PC-9 (cell line): Measurements from ENCODE around the gene XXYLT1. TPM values are rescaled to one million over a fixed set of nuclear protein-coding genes. Genes with fewer than 3 reads are reported as not detected.

ENCODE experiments used
- BruUV-seq: library from RNA; stranded (reverse); fragments of 400-500 nt; replicated peaks from 2 replicates; lab custom pipeline; 2021; lab: Mats Ljungman, UMichigan
- CTCF ChIA-PET: fragments of 300-600 bp; sonication (Branson Sonifier 250); formaldehyde crosslinking; loops from one replicate; lab custom pipeline; 2022; ENCODE audit warnings: antibody characterized with exemption; lab: Charles Lee
- POLR2A ChIA-PET: fragments of 300-600 bp; sonication (Branson Sonifier 250); formaldehyde crosslinking; loops from one replicate; lab custom pipeline; 2022; ENCODE audit warnings: antibody characterized with exemption; ENCODE audit not compliant: unreplicated experiment; lab: Charles Lee
- DNase-seq, 2 experiments: peaks; one replicate each; pipeline versions ENCODE4 v3.0.0 to v3.0.0-alpha.2; 2015 to 2022; ENCODE audit warnings: mixed read lengths in 1 of 2
- H2AFZ ChIP-seq: fragments of 200-600 bp; sonication (generic); 2 replicates; pipeline ENCODE4 v1.8.1; 2017; ENCODE audit warnings: antibody characterized with exemption
- H3F3A ChIP-seq: fragments of 200-600 bp; sonication (generic); 2 replicates; pipeline ENCODE4 v1.8.1; 2017; ENCODE audit warnings: antibody characterized with exemption, mild to moderate bottlenecking, low read depth; ENCODE audit not compliant: insufficient read depth
- H3K27ac ChIP-seq: fragments of 200-600 bp; sonication (generic); 2 replicates; pipeline ENCODE4 v1.6.1; 2016; ENCODE audit warnings: mixed run types
- H3K27me3 ChIP-seq: fragments of 200-600 bp; sonication (generic); 2 replicates; pipeline ENCODE4 v1.6.1; 2016; ENCODE audit warnings: low read depth, mixed run types; ENCODE audit not compliant: insufficient read depth
- H3K36me3 ChIP-seq: fragments of 200-600 bp; sonication (generic); 2 replicates; pipeline ENCODE4 v1.6.1; 2016; ENCODE audit warnings: low read depth, mixed run types
- H3K4me1 ChIP-seq: fragments of 200-600 bp; sonication (generic); replicated peaks from 2 replicates; pipeline ENCODE4 v1.6.1; 2016; ENCODE audit warnings: mixed run types; ENCODE audit not compliant: insufficient read depth
- H3K4me2 ChIP-seq: fragments of 200-600 bp; sonication (generic); 2 replicates; pipeline ENCODE4 v1.6.1; 2017; ENCODE audit warnings: mixed run types
- H3K4me3 ChIP-seq: fragments of 200-600 bp; sonication (generic); 2 replicates; pipeline ENCODE4 v1.6.1; 2016; ENCODE audit warnings: mixed run types
- H3K79me2 ChIP-seq: fragments of 200-600 bp; sonication (generic); 2 replicates; pipeline ENCODE4 v1.6.1; 2017; ENCODE audit warnings: low read depth, mixed run types
- H3K9me2 ChIP-seq: fragments of 200-600 bp; sonication (generic); 2 replicates; pipeline ENCODE4 v1.8.1; 2017; ENCODE audit warnings: mild to moderate bottlenecking; ENCODE audit not compliant: insufficient read depth
- H3K9me3 ChIP-seq: fragments of 200-600 bp; sonication (generic); 2 replicates; pipeline ENCODE4 v1.8.1; 2016; ENCODE audit warnings: low read depth; ENCODE audit not compliant: insufficient read depth
- H4K20me1 ChIP-seq: fragments of 200-600 bp; sonication (generic); 2 replicates; pipeline ENCODE4 v1.8.1; 2017; ENCODE audit not compliant: insufficient read depth
- EZH2 ChIP-seq: fragments of 200-600 bp; sonication (generic); IDR thresholded peaks from 2 replicates; pipeline ENCODE4 v1.8.0; 2017; ENCODE audit warnings: antibody characterized with exemption, low read depth
- intact Hi-C: fragments of 100-400 bp; cut with micrococcal nuclease; formaldehyde crosslinking; loops from one replicate; pipeline ENCODE4 v1.10.0; 2022; ENCODE audit not compliant: unreplicated experiment
- total RNA-seq: library from RNA; stranded (reverse); gene quantifications from 2 replicates; pipeline ENCODE4 v1.2.3, GENCODE V29; 2021
- TF ChIP-seq, protein P1 (sequence below): fragments of 200-600 bp; sonication (generic); conservative IDR thresholded peaks from 2 replicates; pipeline ENCODE4 v1.6.1; 2017; ENCODE audit warnings: mixed run types, antibody characterized with exemption, mild to moderate bottlenecking, moderate library complexity

The XXYLT1 gene
- total RNA-seq, 1 experiment from 2014 or later = 13.3 TPM

GRCh38 chr3:195101927-195102608 lies 168.9 kb downstream of the XXYLT1 start:
- BruUV-seq = no TSS peak
- Histone ChIP-seq H3K79me2 (no peaks in the 10 kb centered on the region), H3F3A (peaks cover 12% of the 10 kb centered on the region), H2AFZ (no peak overlapping the region), H3K9me3 (no peaks in the 10 kb centered on the region), H3K27ac (peak overlapping the region; percentile 52), H3K4me3 (no peak overlapping the region), H3K9me2 (no peaks in the 10 kb centered on the region), H3K4me1 (peaks cover 47% of the 10 kb centered on the region), H3K36me3 (no peaks in the 10 kb centered on the region), H3K4me2 (peak overlapping the region; percentile 32), H3K27me3 (no peaks in the 10 kb centered on the region), H4K20me1 (no peaks in the 10 kb centered on the region)
- TF ChIP-seq, protein P1, sequence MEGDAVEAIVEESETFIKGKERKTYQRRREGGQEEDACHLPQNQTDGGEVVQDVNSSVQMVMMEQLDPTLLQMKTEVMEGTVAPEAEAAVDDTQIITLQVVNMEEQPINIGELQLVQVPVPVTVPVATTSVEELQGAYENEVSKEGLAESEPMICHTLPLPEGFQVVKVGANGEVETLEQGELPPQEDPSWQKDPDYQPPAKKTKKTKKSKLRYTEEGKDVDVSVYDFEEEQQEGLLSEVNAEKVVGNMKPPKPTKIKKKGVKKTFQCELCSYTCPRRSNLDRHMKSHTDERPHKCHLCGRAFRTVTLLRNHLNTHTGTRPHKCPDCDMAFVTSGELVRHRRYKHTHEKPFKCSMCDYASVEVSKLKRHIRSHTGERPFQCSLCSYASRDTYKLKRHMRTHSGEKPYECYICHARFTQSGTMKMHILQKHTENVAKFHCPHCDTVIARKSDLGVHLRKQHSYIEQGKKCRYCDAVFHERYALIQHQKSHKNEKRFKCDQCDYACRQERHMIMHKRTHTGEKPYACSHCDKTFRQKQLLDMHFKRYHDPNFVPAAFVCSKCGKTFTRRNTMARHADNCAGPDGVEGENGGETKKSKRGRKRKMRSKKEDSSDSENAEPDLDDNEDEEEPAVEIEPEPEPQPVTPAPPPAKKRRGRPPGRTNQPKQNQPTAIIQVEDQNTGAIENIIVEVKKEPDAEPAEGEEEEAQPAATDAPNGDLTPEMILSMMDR = no peak
- ChIA-PET POLR2A (no interaction called here), CTCF (interaction anchor here (0.6 kb wide), 1 partner anchor 339 kb away, joined by 6 read pairs; no protein-coding TSS in a partner anchor)
- DNase-seq = no peak
- intact Hi-C loops = loop anchor here (1.0 to 10.0 kb wide), 6 partner anchors 69 to 327 kb away; no protein-coding TSS in a partner anchor

DNA sequence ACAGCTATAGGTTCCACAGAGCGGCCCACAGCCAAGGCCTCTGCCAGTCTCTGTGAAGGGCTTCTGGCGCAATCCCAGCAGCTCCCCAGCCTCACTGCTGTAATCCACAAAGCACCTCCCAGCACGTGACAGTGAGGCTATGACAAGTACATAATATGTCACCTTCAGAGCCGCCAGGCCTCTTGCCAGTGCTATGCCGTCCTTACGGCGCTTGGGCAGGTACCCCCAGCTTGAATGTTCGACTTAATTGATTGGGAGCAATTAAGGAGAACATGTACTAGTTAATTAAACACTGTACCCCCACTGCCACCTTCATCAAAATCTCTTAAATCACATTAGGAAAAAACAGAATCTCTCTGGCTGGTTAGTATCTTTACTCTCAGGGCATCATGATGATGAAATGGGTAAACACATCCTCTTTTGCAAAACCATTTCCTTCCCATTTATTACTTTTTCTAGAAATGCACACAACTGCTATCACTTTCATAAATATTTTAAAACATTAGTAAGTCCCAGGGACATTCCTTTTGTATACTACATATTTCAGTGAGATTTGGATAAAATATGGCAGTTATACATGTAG lies 169.9 kb downstream of the XXYLT1 start:
- POLR2A ChIA-PET = interaction anchor here (0.6 kb wide), 1 partner anchor 14 kb away, joined by 4 read pairs; no protein-coding TSS in a partner anchor
- no peak for DNase-seq
- Histone ChIP-seq H3K27me3 (no peaks in the 10 kb centered on the region), H3K27ac (no peak overlapping the region), H3K79me2 (no peaks in the 10 kb centered on the region), H3F3A (peaks cover 12% of the 10 kb centered on the region), H2AFZ (no peak overlapping the region), H3K9me3 (no peaks in the 10 kb centered on the region), H3K4me1 (peaks cover 47% of the 10 kb centered on the region), H3K4me2 (no peak overlapping the region), H3K9me2 (no peaks in the 10 kb centered on the region), H4K20me1 (no peaks in the 10 kb centered on the region), H3K36me3 (no peaks in the 10 kb centered on the region), H3K4me3 (no peak overlapping the region)
- no TSS peak for BruUV-seq
- intact Hi-C loops = loop anchor here (5.0 to 10.0 kb wide), 3 partner anchors 114 to 326 kb away; no protein-coding TSS in a partner anchor
- TF ChIP-seq, protein P1 = no peak
- TF ChIP-seq EZH2 = no peak
- CTCF ChIA-PET = interaction anchor here (0.7 kb wide), 1 partner anchor 219 kb away, joined by 3 read pairs; no protein-coding TSS in a partner anchor

DNA sequence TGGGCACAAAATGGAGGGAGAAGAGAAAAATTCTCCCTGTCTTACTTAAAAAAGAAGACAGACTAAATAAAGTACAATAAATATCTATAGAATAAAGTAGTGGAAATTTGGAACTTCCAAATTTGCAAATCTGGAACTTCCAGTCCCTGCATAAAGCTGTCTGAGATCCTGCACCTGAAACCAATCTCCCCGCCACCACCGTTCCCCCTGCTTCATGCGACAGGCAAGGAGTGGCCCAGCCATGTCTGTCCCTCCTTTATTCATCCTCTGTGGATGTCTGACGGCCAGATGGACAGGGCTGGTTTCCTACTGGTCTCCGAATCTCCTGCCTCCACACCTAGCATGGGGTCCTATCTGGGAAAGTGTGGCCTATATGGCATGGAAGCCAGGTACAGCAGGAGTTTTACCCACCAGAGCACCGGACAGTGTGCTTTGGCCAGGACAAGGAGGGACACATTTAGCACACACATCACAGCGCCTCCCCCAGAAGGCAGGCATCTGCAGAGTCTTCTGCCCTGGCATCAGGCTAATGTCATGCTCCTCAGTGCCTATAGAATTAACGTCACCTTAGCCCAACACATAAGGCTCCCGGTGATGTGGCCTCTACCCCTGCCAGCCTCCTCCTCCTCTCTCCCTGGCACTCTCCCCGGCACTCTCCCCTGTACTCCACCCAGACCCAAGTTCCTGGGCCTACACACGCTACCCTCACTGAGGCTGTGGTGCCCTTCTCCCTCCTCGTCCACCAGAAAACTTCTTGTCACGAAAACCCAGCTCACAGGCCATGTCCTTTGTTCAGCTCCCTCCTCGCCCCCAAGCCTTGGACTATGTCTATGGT lies 170.8 kb downstream of the XXYLT1 start:
- BruUV-seq = no TSS peak
- CTCF ChIA-PET = interaction anchor here (0.5 kb wide), 1 partner anchor 147 kb away, joined by 5 read pairs; no protein-coding TSS in a partner anchor
- intact Hi-C loops = loop anchor here (5.0 to 10.0 kb wide), 3 partner anchors 113 to 325 kb away; no protein-coding TSS in a partner anchor

More for the DNA sequence above, 170.8 kb downstream of the XXYLT1 start:
- H2AFZ ChIP-seq = no peak overlapping the region
- H3K4me1 ChIP-seq = peaks cover 40% of the 10 kb centered on the region
- no peaks in the 10 kb centered on the region for H3K9me3 ChIP-seq
- no peak for DNase-seq
- H3K79me2 ChIP-seq = no peaks in the 10 kb centered on the region
- no peak overlapping the region for H3K4me2 ChIP-seq
- no peaks in the 10 kb centered on the region for H3K36me3 ChIP-seq
- H3K27me3 ChIP-seq = no peaks in the 10 kb centered on the region
- H3K4me3 ChIP-seq = no peak overlapping the region
- POLR2A ChIA-PET = interaction anchor here (0.5 to 0.7 kb wide), 2 partner anchors 84 to 539 kb away, joined by 3 to 10 read pairs; no protein-coding TSS in a partner anchor
- TF ChIP-seq EZH2 = no peak
- TF ChIP-seq, protein P1 = no peak
- H4K20me1 ChIP-seq = no peaks in the 10 kb centered on the region
- no peaks in the 10 kb centered on the region for H3K9me2 ChIP-seq
- H3F3A ChIP-seq = peaks cover 11% of the 10 kb centered on the region
- H3K27ac ChIP-seq = no peak overlapping the region
